Ureter (tissue), 1 donor: ENCODE measurements around the gene TRPM4. TPM values are rescaled to one million over a fixed set of nuclear protein-coding genes. Genes with fewer than 3 reads are reported as not detected.
"Not testable (repeated sequence)": the region's sequence is repeated elsewhere in the genome, so short reads cannot be mapped to it uniquely, and the experiment has no call there.

Experiments
- DNase-seq: peaks from one replicate; pipeline ENCODE4 v3.0.0-alpha.2; 2020; ENCODE audit warnings: low spot score
- total RNA-seq: library from RNA; stranded (reverse); gene quantifications from one replicate; pipeline ENCODE4 v1.2.4, GENCODE V29; 2023
- donor health status: DM: yes; HTN: yes; CAD: no.

Gene TRPM4
- total RNA-seq, 1 donor from 2014 or later, result 110 TPM

DNA sequence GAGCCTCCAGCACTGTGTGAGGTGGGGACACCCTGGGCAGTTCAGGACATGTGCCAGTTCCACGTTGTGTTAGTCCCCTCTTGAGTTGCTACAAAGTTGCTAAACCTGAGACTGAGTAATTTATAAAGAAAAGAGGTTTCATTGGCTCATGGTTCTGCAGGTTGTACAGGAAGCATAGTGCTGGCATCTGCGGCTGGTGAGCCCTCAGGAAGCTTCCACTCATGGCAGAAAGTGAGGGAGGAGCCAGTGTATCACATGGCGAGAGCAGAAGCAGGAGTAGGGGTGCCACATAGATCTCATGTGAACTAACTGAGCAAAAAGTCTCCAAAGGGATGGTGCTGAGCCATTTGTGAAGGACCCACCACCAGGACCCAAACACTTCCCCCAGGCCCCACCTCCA, 33.2 kb downstream of the TRPM4 start:
- no peak for DNase-seq

DNA sequence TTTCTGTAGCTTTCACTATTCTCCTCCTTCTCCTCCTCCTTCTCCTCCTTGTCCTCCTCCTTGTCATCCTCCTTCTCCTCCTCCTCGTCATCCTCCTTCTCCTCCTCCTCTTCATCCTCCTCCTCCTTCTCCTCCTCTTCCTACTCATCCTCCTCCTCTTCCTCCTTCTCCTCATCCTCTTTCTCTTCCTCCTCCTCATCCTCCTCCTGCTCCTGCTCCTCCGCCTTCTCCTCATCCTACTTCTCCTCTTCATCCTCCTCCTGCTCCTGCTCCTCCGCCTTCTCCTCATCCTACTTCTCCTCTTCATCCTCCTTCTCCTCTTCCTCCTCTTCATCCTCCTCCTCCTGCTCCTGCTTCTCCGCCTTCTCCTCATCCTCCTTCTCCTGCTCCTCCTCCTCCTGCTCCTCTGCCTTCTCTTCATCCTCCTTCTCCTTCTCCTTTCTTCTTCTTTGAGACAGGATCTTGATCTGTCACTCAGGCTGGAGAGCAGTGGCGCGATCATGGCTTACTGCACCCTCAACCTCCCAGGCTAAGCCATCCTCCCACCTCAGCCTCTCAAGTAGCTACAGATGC, 36.3 kb downstream of the TRPM4 start:
- no peak for DNase-seq

GRCh38 chr19:49194408-49194807, 36.8 kb downstream of the TRPM4 start:
- DNase-seq, result no peak

GRCh38 chr19:49196527-49197240, 39.1 kb downstream of the TRPM4 start:
- DNase-seq, result no peak

DNA sequence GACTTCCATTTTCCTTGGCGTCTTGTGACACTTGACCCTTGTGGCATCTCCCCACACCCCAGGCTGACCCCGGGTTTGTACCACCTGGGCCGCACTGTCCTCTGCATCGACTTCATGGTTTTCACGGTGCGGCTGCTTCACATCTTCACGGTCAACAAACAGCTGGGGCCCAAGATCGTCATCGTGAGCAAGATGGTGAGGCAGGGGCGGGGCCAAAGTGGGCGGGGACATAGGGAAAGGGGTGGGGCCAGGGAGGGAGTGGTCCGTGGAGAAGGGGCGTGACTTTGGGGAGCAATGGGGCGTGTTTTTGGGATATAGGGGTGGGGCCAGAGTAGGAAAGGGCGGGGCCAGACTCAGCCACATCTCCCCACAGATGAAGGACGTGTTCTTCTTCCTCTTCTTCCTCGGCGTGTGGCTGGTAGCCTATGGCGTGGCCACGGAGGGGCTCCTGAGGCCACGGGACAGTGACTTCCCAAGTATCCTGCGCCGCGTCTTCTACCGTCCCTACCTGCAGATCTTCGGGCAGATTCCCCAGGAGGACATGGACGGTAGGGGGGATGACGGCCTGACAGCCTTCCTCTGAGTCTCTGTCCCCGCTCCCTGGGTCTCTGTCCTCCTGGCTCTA, 42.8 kb downstream of the TRPM4 start:
- no peak for DNase-seq

GRCh38 chr19:49201042-49201441, 43.5 kb downstream of the TRPM4 start:
- no peak for DNase-seq

GRCh38 chr19:49205114-49205513, 47.5 kb downstream of the TRPM4 start:
- DNase-seq, result no peak

DNA sequence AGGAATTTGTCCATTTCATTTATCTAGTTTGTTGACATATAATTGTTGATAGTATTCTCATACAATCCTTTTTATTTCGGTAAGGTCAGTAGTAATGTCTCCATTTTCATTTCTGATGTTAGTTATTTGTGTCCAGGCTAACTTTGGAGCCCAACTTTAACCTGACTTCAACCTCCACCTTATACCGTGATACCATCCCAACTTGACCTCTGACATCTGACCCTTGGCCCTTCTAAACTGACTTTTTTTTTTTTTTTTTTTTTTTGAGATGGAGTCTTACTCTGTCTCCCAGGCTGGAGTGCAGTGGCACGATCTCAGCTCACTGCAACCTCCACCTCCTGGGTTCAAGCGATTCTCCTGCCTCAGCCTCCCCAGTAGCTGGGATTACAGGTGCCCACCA, 51.9 kb downstream of the TRPM4 start:
- not testable (repeated sequence) for DNase-seq

GRCh38 chr19:49210108-49210900, 52.7 kb downstream of the TRPM4 start:
- DNase-seq, result peak; percentile 50

DNA sequence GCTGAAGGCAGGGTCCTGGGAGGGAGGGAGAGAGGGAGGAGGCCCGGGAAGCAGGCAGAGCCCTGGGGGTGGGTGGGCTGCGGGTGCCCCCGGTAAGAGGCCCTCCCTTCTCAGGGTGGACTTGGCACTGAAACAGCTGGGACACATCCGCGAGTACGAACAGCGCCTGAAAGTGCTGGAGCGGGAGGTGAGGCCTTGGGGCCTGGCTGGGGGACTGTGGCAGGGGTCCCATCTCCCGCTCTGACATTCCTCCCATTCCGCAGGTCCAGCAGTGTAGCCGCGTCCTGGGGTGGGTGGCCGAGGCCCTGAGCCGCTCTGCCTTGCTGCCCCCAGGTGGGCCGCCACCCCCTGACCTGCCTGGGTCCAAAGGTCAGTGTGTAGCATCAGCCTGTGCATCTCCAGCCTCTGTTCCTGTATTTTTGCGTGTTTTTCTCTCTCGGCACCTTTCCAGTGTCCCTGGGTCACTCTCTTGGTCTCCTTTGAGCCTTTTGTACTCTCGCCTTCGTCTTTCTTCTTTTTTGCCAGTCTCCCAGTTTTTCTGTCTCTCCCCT, 53.4 kb downstream of the TRPM4 start:
- DNase-seq, result no peak

DNA sequence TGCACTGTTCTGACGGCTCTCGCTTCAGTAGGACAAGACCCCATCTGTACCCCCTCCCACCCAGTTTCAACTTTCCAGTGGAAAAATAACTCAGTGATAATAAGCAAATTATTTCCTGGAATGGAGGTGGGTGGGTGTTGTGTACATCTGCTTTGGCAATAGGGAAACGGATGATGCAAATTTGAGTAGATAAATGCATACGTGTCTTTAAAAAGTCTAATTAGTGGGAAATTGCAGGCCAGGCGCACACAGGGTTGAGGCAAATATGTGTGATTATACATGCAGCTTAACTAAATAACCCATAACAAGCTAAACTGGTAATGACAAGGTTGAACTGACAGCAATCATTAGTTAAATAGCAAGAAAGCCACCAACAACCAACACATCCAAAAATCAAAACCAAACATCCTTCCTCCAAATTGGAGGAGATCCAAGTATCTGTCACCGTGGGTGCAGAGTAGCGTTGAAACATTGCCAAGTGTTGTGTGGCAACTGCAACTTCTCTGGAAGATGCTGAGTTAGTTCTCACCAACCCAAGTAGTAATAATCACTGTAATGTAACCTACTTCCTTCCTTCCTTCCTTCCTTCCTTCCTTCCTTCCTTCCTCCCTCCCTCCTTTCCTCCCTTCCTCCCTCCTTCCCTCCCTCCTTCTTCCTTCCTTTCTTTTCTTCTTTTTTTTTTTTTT, 54.6 kb downstream of the TRPM4 start:
- DNase-seq, result no peak

DNA sequence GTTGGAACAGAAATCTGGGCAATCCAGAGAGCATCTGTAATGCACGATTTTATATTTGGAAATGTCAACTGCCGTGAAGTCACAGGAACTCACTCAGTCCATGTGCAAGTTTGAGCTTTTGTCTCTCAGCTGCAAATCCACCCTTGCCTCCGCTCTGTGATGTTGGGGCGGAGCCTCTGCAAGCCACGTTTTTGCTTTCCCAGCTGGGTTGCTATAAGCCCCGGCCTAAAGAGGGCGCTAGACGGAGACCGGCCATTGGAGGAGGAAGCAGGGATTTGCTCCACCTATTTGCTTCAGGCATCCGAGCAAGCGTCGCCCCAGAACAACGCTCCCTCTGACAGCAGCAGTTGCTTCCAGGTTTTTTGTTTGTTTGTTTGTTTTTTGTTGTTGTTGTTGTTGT, 56.2 kb downstream of the TRPM4 start:
- DNase-seq, result no peak

- no peak for DNase-seq
Observed at GRCh38 chr19:49214701-49215100, 57.1 kb downstream of the TRPM4 start.

DNA sequence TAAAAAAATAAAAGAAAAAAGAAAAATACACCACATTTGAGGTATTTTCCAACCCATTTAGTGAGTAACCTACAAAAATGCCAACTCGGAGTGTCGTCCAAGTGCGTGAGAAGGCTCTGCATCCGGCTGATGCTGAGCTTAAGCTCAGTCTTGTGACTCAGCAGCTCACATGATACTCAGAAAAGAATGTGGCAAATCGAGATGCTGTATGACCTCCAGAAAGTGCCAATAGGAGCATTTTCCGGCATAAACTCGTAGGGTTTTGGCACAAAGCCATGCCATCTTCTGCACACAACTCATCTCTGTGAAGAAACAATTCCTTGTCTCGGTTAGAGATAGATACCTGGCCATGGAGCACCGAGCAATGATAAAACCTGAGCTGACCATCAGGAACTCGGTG, 58.5 kb downstream of the TRPM4 start:
- DNase-seq, result no peak

DNA sequence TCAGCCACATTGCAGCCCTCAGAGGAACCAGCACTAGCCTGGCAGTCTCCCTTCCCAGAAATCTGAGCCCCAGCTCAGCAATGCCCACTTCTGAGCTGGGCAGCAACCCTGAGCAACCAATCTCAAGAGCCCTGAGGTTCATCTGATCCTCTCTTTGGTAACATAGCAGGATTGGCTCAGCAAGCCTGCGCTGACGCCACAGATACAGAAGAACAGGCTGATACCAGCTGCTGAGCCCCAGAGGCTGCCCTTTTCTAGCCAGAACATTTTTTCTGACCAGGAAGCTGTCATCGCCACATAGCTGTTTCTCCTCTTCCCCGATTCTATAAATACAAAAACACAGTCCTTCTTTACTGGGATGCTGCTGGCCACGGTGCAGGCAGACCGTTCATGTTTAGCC, 59.8 kb downstream of the TRPM4 start:
- peak; percentile 57 for DNase-seq

DNA sequence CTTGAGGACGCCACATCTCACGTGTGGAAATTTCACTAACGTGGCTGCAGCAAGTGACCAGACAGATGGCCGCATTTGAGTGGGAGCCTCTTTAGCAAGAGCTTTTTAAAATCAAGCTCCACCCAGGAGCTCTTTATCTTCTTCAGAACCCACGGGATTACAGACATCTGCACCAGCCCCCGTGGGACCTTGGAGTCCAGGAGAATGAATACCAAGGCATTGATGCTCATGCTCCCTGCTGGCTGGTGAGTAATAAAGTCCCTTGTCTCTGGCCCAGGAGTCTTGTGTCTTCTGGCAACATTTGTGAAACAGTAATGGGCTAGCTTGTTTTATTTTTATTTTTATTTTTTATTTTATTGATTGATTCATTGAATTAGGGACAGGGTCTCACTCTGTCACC, 64.4 kb downstream of the TRPM4 start:
- DNase-seq, result no peak

DNA sequence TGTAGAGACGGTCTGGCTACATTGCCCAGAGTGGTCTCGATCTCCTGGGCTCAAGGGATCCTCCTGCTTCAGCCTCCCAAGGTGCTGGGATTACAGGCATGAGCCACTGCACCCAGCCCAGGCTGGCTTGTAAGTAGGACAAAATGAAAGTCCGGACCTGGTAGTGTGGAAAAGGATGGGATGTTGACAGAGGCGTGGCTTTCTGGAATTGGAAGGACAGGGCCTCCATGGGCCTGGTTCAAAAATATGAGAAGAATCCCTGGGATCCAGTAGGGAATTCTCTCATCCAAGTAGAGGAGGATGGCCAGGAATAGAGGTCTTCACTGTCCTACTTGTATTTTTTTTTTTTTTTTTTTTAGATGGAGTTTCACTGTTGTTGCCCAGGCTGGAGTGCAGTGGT, 64.9 kb downstream of the TRPM4 start:
- no peak for DNase-seq

- DNase-seq, result no peak
Observed at GRCh38 chr19:49223472-49223871, 65.9 kb downstream of the TRPM4 start.

- DNase-seq, result not testable (repeated sequence)
Observed at GRCh38 chr19:49224441-49224840, 66.8 kb downstream of the TRPM4 start.

DNA sequence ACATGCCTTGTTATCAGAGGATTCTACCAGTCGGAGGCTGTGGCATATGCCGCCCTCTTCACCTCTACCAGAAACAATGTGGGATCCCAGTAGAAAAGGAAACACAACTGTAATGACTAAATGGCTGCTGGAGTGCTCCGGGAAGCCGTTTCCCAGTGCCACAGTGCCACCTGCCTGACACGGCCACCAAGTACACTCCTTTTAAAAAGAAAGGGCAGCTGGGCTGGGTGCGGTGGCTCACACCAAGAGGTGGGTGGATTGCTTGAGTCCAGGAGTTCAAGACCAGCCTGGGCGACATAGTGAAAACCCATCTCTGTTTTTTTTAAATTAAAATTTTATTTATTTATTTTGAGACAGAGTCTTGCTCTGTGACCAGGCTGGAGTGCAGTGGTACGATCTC, 67.3 kb downstream of the TRPM4 start:
- DNase-seq, result no peak

GRCh38 chr19:49229416-49229815, 71.8 kb downstream of the TRPM4 start:
- no peak for DNase-seq

DNA sequence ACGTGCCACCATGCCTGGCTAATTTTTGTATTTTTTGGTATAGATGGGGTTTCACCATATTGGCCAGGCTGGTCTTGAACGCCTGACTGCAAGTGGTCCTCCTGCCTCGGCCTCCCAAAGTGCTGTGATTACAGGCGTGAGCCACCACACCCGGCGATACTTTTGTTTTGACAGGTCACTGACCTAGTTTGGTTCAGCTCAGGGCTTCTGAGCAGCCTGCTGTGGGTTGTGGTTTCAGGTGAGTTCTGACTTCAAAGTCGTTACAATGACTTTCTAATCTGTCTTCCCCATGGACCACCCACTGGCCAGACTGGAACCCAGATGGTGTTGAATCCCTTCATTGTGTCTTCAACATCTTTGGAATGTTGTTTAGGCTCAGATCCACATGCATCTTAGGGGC, 73.8 kb downstream of the TRPM4 start:
- DNase-seq, result no peak
